GM10266 (cell line): ENCODE results near the gene TYROBP.

Source experiments
- DNase-seq: peaks from one replicate; pipeline ENCODE4 v3.0.0; 2012; ENCODE audit errors: extremely low spot score
- TF ChIP-seq, protein P1 (sequence below): IDR thresholded peaks from 2 replicates; pipeline ENCODE4 v1.5.1; 2012; ENCODE audit warnings: mild to moderate bottlenecking, low read depth; ENCODE audit not compliant: control insufficient read depth, insufficient read depth; ENCODE audit errors: missing control alignments

Gene TYROBP

DNA sequence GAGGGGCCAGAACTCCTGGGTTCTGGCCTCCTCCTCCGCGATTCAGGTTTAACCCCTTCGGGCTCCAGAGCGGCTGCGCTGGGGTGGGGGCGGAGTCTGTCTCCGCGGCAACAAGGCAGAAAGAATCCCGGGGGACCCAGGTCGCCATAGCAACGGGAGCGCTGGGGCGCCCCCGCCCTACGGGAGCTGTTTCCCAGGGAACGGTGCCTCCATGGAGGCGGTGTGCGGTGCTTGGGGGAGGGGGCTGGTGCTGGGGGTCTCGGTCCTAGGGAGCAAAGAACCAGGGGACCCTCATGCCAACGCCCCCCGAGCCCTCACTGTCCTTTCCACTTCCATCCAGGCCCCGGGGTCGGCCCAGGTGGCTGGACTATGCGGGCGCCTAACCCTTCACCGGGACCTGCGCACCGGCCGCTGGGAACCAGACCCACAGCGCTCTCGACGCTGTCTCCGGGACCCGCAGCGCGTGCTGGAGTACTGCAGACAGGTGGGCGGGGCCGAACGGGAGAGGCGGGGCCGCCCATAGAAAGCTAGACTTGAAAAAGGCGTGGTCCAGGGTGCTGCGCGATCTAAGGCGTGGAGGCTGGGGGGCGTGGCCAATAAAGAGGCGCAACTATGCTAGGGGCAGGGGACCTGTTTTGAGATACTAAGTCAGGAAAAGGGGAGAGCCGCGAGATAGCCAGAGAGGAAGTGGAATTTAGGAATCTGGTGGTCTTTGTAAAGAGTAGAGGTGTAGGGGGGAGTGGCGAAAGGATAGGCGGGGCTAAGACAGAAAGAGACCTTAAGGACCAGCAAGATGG, 38.6 kb downstream of the TYROBP start:
- DNase-seq: peak; percentile 92
- TF ChIP-seq, protein P1, sequence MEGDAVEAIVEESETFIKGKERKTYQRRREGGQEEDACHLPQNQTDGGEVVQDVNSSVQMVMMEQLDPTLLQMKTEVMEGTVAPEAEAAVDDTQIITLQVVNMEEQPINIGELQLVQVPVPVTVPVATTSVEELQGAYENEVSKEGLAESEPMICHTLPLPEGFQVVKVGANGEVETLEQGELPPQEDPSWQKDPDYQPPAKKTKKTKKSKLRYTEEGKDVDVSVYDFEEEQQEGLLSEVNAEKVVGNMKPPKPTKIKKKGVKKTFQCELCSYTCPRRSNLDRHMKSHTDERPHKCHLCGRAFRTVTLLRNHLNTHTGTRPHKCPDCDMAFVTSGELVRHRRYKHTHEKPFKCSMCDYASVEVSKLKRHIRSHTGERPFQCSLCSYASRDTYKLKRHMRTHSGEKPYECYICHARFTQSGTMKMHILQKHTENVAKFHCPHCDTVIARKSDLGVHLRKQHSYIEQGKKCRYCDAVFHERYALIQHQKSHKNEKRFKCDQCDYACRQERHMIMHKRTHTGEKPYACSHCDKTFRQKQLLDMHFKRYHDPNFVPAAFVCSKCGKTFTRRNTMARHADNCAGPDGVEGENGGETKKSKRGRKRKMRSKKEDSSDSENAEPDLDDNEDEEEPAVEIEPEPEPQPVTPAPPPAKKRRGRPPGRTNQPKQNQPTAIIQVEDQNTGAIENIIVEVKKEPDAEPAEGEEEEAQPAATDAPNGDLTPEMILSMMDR: no peak

DNA sequence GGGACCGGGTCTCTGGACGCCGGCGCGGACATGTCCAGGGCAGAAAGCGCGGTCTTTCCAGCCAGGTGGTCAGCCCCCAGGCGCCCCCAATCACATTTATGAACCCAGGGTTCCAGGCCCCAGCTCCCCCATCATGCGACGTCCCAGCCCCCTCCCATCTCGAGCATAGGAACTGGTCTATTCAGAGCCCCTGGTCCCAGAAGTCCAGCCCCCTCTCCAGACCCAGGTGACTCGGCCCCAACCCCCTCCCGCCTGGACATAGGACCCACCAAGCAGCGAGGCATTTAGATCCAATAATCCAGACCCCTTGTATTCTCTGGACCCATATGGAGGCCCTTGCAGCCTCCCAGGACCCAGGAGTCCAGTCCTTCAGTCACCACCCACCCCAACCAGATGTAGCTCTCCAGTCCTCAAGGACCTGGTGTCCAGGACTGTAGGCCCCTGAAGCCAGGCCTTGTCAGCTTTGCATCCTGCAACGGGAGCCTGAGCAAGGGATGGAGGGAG, 39.2 kb downstream of the TYROBP start:
- TF ChIP-seq, protein P1: no peak
- no peak for DNase-seq

DNA sequence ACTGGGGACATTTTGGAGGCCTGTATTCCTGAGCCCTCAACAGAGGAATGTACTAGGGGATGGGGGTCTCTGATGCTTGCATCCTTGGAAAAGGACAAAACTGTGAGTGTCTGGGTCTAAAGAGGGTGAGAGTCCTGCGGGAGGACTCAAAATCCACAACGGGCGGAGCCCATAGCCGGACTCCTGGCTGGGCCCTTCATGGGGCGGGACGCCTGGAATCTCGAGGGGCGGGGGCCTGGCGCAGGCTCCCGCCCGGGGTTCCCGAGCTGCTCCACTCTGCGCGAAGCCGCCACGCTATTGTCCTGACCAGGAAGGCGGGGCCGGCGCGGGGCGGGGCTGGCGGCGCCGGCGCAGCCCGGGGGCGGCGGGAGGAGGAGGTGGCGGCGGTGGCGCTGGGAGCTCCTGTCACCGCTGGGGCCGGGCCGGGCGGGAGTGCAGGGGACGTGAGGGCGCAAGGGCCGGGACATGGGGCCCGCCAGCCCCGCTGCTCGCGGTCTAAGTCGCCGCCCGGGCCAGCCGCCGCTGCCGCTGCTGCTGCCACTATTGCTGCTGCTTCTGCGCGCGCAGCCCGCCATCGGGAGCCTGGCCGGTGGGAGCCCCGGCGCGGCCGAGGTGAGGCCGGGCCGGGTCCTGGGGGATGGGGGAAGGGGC, 39.8 kb downstream of the TYROBP start, which contains the start of gene APLP1:
APLP1 (plus strand) TSS at position 403 of the 651 bp plus-strand sequence; CDS start at position 466, 63 bp downstream.
- peak; percentile 83 for DNase-seq
- TF ChIP-seq, protein P1: no peak

DNA sequence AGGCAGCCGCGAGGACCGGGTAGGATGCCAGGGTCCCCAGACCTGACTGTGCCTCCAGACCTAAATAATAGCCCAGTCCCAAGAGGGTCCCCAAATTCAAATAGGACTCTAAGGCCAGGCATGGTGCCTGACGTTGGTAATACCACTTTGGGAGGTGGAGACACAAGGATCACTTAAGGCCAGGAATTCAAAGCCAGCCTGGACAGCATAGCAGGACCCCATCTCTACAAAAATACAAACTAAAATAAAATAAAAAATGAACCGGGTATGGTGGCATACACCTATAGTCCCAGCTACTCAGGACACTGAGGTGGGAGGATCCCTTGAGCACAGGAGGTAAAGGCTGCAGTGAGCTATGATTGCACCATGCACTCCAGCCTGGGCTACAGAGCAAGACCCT, 45.1 kb downstream of the TYROBP start:
- DNase-seq: no peak
- TF ChIP-seq, protein P1: no peak

DNA sequence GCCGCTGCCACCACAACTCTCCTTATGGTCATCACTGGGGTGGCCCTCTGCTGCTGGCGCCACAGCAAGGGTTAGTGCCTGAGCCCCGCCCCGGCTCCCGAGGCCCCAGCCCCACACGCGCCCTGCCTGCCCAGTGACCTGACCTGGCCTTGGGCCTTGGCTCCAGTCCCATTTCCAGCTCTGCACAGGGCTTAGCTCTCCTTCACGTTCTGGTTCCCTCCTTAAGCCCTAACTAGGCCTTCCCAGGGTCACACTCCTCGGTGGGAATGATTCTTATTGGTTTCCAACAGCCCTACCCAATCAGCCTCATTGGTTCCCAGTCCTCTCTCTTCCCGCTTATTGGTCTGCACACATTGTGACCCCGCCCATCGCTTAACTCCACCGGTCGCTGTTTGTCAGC, 45.6 kb downstream of the TYROBP start:
- TF ChIP-seq, protein P1: no peak
- no peak for DNase-seq

DNA sequence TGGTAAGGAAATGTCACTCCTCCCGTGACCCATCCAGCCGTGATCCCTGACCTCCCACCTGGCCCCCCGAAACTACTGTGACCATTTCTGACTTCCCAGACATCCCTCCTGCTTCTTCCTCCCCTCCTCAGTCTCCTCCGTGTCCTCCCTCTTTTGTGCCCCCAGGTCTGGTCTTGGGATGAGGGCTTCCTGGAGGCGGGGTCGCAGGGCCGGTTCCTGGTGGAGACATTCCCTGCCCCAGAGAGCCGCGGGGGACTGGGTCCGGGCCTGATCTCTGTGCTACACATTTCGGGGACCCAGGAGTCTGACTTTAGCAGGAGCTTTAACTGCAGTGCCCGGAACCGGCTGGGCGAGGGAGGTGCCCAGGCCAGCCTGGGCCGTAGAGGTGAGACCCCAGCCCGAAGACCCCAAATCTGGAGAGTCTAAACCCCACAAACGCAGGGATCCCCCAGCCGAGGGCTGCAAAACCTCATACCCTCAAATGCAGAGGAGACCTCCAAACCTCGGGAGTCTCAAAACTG, 46.4 kb downstream of the TYROBP start:
- no peak for DNase-seq
- TF ChIP-seq, protein P1: no peak
